NCI-H1436 treated with DMSO at 0.1 percent for 48 hours (cell line): ENCODE measurements around the gene WDR64.
"Not testable (repeated sequence)": the region's sequence is repeated elsewhere in the genome, so short reads cannot be mapped to it uniquely, and the experiment has no call there.

Experiments
- DNase-seq: peaks from one replicate; lab custom pipeline; 2025; lab: John Stamatoyannopoulos, UW

Gene WDR64

DNA sequence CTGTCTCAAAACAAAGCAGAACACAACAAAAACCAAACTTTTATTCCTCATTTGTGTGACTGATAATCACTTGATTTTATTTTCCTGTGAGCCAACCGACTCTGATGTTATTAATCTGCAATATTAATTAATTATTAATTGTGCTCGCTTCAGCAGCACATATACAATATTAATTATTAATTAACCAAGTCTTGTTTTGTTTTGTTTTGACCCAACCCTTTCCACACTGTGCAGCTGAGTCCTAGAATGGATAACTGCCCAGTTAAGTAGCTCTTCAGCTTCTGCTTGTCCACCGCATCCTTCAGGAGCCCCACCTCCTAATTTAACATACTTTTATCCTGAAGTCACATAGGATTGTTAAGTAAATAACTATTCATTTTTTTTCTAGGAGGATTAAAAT lies 148.6 kb downstream of the WDR64 start:
- no peak for DNase-seq

DNA sequence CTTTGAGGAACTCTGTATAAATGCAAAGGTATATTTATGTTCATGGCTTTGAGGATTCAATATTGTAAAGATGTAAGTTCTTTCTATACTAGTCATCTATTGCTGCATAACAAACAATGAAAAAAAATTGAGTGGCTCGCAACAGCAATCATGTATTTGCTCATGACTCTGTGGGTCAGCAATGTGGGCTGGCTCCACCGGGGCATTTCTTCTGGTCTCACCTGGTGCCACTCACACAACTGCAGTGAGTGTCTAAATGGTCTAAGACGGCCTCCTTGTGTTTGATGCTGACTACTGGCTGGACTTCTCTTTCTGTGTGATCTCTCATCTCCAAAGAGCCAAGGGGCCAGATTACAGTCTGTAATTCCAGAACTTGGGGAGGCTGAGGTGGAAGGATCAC lies 150.8 kb downstream of the WDR64 start:
- no peak for DNase-seq

DNA sequence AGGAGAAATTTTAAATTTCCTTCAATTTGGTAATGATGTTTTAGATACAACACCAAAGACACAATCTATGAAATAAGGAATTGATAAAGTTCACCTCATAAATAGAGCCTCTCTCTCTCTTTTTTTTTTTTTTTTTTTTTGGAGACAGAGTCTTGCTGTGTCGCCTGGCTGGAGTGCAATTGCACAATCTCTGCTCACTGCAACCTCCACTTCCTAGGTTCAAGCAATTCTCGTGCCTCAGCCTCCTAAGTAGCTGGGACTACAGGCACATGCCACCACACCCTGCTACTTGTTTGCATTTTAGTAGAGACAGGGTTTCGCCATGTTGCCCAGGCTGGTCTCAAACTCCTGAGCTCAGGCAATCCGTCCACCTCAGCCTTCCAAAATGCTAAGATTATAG lies 152.6 kb downstream of the WDR64 start:
- not testable (repeated sequence) for DNase-seq

- no peak for DNase-seq
Observed at GRCh38 chr1:241808265-241808664, 156.2 kb downstream of the WDR64 start.

- no peak for DNase-seq
Observed at GRCh38 chr1:241810769-241811405, 158.8 kb downstream of the WDR64 start.

- DNase-seq = no peak
Observed at GRCh38 chr1:241813768-241814320, 161.8 kb downstream of the WDR64 start.

DNA sequence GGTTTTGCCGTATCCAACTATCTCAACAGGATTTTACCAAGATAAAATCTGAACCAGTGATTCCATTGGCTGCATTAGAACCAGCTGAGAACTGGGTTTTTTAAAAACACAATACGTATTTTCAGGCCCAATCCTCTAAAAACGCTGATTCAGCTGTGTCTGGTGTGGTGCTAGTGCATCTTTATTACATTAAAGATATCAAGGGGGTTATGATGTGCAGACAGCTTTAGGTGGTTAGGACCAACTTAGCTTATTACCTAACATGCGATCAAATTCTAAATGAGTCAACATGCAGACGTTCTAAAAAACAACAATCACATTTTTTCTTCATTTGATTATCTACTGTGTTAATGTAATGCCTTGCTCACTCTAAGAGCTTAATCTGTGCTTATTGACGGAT lies 163.9 kb downstream of the WDR64 start:
- DNase-seq = no peak

DNA sequence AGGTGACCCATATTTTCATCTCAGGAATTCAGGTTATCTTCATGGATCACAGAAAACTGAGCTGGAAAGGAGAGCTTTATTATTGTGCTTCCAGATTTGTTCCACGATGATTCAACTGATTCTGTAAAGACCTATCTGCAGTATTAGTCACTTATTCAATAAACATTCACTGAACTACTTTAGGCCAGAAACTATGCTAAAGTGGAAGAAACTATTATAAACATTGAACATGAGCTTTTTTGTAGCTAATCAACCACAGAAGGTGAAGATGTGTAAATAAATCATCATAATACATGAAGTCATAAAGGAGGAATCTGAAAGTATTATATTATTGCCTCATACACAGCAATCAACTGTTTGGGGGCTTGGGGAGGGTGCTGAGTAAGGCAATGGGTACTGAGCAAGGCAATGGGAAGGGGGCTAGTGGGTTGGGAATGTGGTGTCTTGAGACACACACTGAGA lies 165.3 kb downstream of the WDR64 start:
- DNase-seq = no peak

DNA sequence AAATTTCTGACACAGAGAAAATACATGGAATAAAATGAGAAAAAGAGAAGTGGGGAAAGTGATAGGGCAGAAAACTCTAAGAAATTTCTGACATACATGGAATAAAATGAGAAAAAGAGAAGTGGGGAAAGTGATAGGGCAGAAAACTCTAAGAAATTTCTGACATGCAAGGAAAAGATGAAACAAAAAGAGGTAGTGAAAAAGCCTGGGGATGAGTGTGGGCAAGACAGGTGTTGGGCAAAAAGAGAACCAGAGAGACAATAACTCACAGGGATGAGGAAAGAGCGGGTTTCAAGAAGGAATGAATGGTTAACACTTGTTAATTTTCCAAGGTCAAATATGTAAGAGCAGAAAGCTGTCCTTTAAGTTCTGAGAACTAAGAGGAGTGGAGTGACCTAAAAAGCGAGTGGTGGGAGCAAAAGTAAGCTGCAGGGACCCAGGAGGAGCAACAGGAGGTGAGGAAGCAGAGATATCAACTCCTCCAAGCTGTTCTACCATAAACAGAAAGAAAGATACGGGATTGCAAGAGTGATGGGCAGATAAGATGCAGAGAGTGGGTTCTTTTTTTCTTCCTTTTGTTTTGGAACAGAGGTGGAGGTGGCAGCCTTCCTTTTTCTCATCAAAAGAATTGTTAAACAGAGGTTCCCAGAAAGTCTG lies 166.0 kb downstream of the WDR64 start:
- DNase-seq = no peak

GRCh38 chr1:241819340-241819866 lies 167.3 kb downstream of the WDR64 start:
- no peak for DNase-seq

GRCh38 chr1:241821363-241821762 lies 169.3 kb downstream of the WDR64 start:
- DNase-seq = no peak

DNA sequence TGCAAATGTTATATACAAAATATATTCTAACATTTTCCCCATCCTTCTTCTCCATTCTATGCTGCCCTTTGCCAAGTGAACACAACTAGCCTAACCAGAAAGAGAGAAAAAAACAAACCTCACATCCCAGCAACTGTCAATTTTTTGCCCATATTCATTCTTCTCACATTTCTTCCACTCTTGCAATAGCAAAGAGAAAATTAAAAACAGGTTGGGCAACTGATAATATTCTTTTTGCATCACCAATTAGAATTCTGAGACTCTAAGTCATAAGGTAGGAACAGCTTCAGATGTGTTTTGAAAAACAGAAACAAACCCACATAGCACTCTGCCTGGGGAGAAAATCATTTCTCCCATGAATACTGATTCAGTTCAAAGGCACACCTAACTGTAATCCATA lies 170.8 kb downstream of the WDR64 start:
- DNase-seq = no peak

- no peak for DNase-seq
Observed at GRCh38 chr1:241823925-241824324, 171.8 kb downstream of the WDR64 start.

- DNase-seq = no peak
Observed at GRCh38 chr1:241825581-241825980, 173.5 kb downstream of the WDR64 start.

DNA sequence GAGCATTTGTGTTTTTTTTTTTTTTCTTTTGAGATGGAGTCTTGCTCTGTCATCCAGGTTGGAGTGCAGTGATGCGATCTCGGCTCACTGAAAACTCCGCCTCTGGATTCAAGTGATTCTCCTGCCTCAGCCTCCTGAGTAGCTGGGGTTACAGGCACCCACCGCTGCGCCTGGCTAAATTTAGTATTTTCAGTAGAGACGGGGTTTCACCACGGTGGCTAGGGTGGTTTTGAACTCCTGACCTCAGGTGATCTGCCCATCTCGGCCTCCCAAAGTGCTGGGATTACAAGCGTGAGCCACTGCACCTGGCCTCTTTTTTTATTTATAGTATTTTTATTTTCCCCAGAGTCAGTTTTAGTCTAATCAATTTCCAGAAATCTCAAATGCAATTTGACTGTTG lies 174.5 kb downstream of the WDR64 start:
- DNase-seq = not testable (repeated sequence)

DNA sequence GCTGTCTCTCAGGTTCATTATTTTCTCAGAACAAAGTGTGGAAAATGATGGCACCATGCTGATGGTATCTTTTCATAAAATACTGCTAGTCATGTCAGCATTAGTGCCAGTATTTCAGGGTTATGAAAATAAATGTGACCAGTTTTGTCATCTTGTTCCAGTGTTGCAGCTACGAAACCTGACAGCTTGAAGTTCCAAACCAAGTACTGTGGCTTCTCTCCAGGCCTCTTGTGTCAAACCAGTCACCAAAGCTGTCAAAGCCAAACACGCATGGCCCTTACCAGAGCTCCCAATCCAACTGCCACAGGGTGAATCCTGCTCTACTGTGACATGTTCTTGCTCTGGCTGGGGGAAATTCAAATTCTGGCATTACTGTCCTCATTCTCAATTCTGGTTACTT lies 175.2 kb downstream of the WDR64 start:
- no peak for DNase-seq

- DNase-seq = no peak
Observed at GRCh38 chr1:241828463-241829021, 176.5 kb downstream of the WDR64 start.

DNA sequence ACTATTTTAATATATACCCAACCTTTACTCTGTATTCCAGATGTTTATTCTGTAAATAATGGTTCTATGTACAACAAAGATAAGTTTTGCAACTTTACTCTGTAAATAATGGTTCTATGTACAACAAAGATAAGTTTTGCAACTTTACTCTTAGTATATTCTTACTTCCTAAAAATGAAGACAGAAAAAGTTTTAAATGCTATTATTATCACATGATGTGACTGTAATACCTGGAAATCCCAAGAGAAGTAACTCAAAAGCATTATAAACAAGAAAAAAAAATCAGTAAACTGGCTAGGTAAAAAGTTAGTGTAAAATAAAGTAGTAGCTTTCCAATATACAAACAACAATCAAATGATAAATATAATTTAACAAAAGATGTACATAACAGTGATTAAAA lies 177.4 kb downstream of the WDR64 start:
- DNase-seq = no peak

GRCh38 chr1:241834733-241835377 lies 182.8 kb downstream of the WDR64 start:
- peak; percentile 27 for DNase-seq

- no peak for DNase-seq
Observed at GRCh38 chr1:241836941-241837340, 184.9 kb downstream of the WDR64 start.

DNA sequence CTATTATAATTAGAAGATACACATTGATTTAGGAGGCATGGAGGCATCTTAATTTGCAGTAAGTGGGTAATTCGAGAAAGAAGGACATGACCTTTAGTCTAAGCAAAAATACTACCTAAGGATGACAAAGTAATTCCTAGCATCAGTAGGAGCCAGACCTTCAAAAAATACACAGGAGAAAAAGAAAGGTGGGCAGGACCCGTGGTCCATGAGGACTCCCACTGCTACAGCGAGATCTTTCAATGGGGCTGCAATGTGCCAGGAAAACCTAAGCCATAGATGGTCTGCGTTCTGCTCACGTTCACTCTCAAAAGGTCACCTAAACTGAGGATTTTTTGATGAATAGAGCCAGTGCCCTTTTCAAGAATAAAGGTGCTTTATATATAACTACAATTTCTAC lies 185.3 kb downstream of the WDR64 start:
- no peak for DNase-seq

DNA sequence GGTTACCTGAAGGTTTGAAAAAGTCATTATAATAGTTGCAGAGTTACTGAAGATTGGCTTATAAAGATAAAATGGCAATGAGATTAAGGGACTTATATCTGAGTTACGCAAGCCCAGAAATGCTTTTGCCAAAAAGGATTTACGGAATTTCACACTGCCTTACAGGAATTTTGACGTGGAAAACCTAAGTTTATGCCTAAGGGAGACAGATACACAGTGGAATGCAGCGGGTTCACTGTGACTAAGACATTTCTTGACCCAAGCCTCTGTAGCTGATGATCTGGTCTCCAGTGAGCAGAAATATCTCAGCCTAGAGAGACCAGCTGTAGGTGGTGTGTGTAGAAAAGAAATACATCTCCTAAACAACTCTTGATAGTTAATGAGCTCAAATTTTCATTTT lies 185.8 kb downstream of the WDR64 start:
- DNase-seq = no peak

- no peak for DNase-seq
Observed at GRCh38 chr1:241838897-241839296, 186.8 kb downstream of the WDR64 start.
